T-helper 1 cell treated with Interleukin-12 subunit alpha and Interleukin-12 subunit beta and Interleukin-4 antibody, amounts not matched to agents 30 μg/mL and 1 μg/mL, for 36 hours (primary cell): ENCODE results near the gene PHOSPHO2.
A peak's percentile ranks its signal among the peaks of the same experiment; 100 is the strongest.

Experiments used
- H3K27ac Mint-ChIP-seq: one replicate; pipeline ENCODE4 v1.8.0; 2021; ENCODE audit warnings: mild to moderate bottlenecking, mixed read lengths
- H3K27me3 Mint-ChIP-seq: one replicate; pipeline ENCODE4 v1.8.0; 2021; ENCODE audit warnings: low read depth, mixed read lengths
- H3K36me3 Mint-ChIP-seq: one replicate; pipeline ENCODE4 v1.8.0; 2021; ENCODE audit warnings: low read depth, mixed read lengths
- H3K4me1 Mint-ChIP-seq: one replicate; pipeline ENCODE4 v1.8.0; 2021; ENCODE audit warnings: low read depth, mixed read lengths
- H3K4me3 Mint-ChIP-seq: one replicate; pipeline ENCODE4 v1.8.0; 2021; ENCODE audit warnings: mild to moderate bottlenecking, moderate library complexity, mixed read lengths
- H3K9me3 Mint-ChIP-seq: one replicate; pipeline ENCODE4 v1.8.0; 2021; ENCODE audit warnings: mixed read lengths

PHOSPHO2 gene

DNA sequence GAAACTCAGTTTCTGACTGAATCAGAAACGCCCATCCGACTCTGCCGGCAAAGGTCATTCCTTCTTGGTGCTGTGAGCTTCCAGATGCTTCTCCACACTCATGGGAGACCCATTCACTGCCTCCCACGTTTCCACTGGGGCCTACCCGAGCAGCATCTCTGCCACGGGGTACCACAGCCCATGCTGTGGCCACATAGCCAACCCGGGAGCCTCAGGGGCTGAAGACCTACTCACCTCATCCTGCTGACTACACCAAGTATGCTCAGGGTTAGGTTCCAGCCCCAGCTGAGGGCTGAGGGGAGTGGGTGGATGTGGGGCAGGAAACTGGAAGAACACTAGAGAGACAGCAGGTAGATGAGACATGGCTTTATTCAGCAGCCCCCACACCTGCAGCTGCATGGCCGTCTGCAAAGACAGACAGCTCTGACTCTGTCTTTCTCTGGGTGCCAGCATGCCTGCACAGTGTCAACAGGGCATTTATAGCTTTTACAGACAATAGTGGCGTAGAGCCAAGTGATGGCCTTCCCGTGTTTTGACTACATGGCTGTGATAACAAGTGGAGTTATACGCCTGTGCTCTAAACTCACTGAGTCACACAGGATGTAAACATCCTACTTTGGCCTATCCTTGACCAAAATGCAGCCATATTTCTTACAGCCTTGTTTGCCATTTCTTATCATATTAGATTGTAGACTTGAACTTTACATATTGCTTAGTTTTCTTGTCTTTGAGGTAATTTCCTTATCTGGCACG lies 22.8 kb downstream of the PHOSPHO2 start:
- Mint-ChIP-seq H3K4me3 (no peak overlapping the region), H3K9me3 (no peaks in the 10 kb centered on the region), H3K27me3 (no peaks in the 10 kb centered on the region), H3K36me3 (no peaks in the 10 kb centered on the region), H3K4me1 (peaks cover 8% of the 10 kb centered on the region), H3K27ac (no peak overlapping the region)

DNA sequence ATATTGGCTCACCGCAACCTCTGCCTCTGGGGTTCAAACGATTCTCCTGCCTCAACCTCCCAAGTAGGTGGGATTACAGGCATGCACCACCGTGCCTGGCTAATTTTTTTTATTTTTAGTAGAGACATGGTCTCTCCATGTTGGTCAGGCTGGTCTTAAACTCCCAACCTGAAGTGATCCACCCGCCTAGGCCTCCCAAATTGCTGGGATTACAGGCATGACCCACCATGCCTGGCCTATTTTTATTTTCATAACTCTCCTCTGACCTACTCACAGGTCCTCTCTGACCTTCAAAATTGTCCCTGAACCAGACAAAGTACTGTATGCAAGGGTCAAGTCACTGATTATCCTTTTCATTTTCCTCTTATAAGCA lies 23.4 kb downstream of the PHOSPHO2 start:
- H3K27ac Mint-ChIP-seq: no peak overlapping the region
- H3K4me1 Mint-ChIP-seq: peaks cover 8% of the 10 kb centered on the region
- H3K36me3 Mint-ChIP-seq: no peaks in the 10 kb centered on the region
- H3K27me3 Mint-ChIP-seq: no peaks in the 10 kb centered on the region
- H3K9me3 Mint-ChIP-seq: no peaks in the 10 kb centered on the region
- no peak overlapping the region for H3K4me3 Mint-ChIP-seq

DNA sequence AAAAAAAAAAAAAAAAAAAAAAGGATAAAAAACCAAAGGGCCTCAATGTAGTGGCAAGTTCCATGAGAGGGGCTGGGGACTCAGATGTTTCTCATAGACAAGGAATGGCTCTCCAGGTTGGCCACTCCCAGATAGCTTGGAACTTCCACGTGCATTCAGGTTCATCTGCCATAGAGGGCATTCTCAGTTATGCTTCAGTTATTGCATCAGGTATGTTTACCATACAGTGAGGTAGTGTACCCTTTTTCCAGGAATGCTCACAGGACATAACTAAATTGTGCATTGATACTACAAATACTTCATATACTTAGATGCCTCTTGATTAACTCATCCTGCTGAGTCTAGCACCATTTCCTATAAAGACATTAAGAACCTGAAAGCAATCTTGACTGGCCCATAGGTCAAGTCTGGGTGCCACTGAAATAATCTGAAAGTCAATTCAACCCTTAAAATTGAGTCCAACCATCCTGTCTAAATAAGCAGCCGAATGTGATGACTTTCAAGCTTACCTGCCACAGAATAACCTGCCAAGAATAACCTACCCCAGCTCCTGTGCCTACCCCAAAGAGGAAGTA lies 24.7 kb downstream of the PHOSPHO2 start:
- Mint-ChIP-seq H3K27ac (peak overlapping the region; percentile 41), H3K4me3 (no peak overlapping the region), H3K27me3 (no peaks in the 10 kb centered on the region), H3K4me1 (peaks cover 8% of the 10 kb centered on the region), H3K36me3 (no peaks in the 10 kb centered on the region), H3K9me3 (no peaks in the 10 kb centered on the region)

DNA sequence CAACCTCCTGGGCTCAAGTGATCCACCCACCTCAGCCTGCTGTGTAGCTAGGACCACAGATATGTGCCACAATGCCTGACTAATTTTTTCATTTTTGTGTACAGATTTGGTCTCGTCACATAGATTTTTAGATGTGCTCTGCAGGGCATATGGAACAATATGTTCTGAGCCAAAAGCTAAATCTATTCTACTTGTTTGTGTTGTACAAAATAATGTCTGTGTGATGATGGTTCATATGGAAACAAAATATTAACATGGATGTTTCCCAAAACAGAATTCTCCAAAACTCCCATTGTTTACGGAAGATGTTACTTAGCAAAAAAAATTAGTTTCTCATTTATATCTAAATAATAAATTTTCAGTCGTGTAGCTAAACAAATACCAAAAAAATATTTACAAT lies 26.7 kb downstream of the PHOSPHO2 start:
- Mint-ChIP-seq H3K9me3 (no peaks in the 10 kb centered on the region), H3K27ac (no peak overlapping the region), H3K4me1 (peaks cover 4% of the 10 kb centered on the region), H3K27me3 (peaks cover 3% of the 10 kb centered on the region), H3K36me3 (no peaks in the 10 kb centered on the region), H3K4me3 (no peak overlapping the region)

DNA sequence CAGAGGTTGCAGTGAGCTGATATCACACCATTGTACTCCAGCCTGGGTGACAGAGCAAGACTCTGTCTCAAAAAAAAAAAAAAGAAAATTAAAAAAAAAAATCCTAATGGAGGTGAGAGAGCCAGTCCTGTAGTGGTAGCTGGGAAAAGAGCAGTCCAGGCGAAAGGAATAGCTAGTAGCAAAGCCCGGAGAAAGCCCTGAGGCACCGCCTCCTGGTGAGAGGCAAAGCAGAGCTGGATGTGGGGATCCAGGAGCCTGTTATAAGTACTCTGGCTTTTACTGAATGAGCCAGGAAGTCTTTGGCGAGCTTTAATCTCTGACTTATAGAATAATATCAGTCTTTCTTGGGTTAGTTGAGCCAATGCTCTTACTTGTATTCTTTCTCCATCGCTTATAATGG lies 32.8 kb downstream of the PHOSPHO2 start:
- H3K27me3 Mint-ChIP-seq: peaks cover 8% of the 10 kb centered on the region
- no peak overlapping the region for H3K27ac Mint-ChIP-seq
- H3K4me3 Mint-ChIP-seq: no peak overlapping the region
- H3K4me1 Mint-ChIP-seq: no peaks in the 10 kb centered on the region
- no peaks in the 10 kb centered on the region for H3K9me3 Mint-ChIP-seq
- no peaks in the 10 kb centered on the region for H3K36me3 Mint-ChIP-seq

DNA sequence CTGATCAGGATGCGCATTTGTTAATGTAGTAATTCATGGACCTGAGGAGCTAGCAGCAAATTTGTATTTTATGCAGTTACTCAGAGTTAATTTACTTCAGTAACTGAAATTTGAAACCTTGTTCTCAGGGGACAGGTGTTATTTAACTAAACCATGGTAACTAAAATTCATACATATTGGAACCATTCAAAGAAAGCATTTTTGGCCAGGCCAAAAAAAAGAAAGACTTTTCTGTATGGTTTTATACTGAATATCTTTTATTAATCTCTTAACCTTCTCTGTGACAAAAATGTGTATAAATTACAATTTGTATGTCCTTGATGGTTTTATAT lies 35.0 kb downstream of the PHOSPHO2 start:
- no peak overlapping the region for H3K4me3 Mint-ChIP-seq
- peaks cover 23% of the 10 kb centered on the region for H3K27me3 Mint-ChIP-seq
- no peaks in the 10 kb centered on the region for H3K36me3 Mint-ChIP-seq
- no peak overlapping the region for H3K27ac Mint-ChIP-seq
- H3K9me3 Mint-ChIP-seq: no peaks in the 10 kb centered on the region
- peaks cover 9% of the 10 kb centered on the region for H3K4me1 Mint-ChIP-seq

DNA sequence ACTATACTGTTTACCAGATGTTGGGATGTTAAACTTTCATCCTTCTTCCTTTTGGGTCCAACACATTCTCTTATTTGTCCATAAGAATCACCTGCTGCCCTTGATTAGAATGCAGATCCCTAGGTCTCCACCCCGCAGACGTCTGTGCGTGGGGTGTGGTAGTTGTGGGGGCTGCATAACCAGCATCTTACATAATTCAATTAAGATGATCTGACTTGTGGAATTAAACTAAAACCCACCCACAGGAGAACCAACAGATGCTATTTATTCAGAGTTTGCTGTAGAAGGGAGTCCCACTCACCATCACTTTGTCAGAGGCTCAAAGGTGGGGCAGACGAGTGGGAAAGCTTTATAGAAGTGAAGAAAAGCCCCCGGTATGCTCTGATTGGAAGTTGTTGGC lies 37.8 kb downstream of the PHOSPHO2 start:
- Mint-ChIP-seq H3K9me3 (no peaks in the 10 kb centered on the region), H3K36me3 (no peaks in the 10 kb centered on the region), H3K27ac (no peak overlapping the region), H3K27me3 (peaks cover 39% of the 10 kb centered on the region), H3K4me1 (peaks cover 13% of the 10 kb centered on the region), H3K4me3 (peak overlapping the region; percentile 38)

DNA sequence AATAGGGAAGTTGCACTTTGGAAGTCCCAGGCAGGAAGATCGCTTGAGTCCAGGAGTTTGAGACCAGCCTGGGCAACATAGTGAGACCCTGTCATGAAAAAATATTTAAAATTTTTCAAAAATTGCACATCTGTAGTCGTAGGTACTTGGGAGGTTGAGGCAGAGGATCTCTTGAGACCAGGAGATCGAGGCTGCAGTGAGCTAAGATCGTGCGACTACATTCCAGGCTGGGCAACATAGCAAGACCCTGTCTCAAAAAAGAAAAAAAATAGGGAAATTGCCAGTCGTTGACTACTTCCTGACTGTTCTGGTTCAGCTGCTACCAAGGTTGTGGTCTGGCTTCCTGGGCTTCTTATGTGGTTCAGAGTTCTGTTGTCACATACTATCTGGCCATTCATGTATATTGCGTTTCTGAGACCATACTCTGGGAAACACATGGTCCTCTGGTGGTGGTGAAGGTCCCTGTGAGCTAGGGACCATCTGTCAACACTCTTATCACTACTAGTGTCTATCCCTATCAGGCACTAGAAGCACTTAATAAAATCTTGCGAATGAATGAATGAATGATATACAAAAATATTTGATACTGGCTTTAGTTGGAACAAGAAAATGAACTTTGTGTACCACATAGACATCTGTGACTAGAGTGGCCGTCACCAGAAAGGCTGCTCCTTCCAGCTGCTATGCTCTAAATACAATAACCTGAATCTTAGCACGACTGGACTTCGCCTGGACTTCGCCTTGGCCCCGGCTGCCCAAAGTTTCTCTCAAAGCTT lies 38.5 kb downstream of the PHOSPHO2 start:
- Mint-ChIP-seq H3K36me3 (no peaks in the 10 kb centered on the region), H3K9me3 (no peaks in the 10 kb centered on the region), H3K4me1 (peaks cover 13% of the 10 kb centered on the region), H3K27me3 (peaks cover 39% of the 10 kb centered on the region), H3K27ac (no peak overlapping the region), H3K4me3 (peak overlapping the region; percentile 88)

DNA sequence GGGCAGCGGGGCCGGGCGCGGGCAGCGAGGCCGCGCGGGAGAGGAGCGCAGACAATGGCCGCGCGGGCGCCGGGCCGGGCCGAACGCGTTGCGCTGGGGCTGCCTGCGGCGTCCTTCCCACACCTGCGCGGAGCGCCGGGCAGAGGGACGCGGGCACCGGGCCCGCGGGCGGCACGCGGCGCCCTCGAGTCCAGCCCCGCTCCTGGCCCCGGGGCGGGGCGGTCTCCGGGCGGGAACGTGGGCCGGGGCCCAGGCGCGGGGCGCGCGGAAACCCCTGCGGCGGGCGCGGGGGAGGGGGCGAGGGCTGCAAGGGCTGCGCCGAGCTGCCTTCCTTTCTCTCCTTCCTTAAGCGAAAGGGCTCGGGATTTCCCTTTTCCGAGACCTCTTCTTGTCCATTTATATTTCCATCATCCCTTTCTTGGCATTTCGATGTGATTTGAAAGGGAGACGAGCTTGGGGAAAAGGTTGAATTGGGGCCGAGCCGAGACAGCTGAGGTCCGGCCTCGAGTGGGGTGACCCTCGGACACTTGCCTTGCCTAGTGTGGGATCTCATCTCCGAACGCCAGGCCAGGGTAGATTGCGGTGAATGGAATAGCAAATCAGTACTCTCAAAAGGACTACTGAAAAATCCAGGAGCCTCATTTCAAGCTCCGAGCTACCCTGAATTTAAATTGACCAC lies 40.0 kb downstream of the PHOSPHO2 start:
- H3K9me3 Mint-ChIP-seq: no peaks in the 10 kb centered on the region
- peaks cover 18% of the 10 kb centered on the region for H3K4me1 Mint-ChIP-seq
- H3K27me3 Mint-ChIP-seq: peaks cover 42% of the 10 kb centered on the region
- H3K36me3 Mint-ChIP-seq: peaks cover 2% of the 10 kb centered on the region
- H3K4me3 Mint-ChIP-seq: peak overlapping the region; percentile 77
- no peak overlapping the region for H3K27ac Mint-ChIP-seq

DNA sequence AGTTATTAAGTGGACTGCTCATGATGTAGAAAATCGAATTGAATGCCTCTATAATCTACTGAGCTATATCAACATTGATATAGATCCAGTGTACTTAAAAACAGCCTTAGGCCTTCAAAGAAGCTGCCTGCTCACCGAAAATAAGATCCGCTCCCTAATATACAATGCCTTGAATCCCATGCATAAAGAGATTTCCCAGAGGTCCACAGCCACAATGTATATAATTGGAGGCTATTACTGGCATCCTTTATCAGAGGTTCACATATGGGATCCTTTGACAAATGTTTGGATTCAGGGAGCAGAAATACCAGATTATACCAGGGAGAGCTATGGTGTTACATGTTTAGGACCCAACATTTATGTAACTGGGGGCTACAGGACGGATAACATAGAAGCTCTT lies 41.4 kb downstream of the PHOSPHO2 start:
- H3K4me3 Mint-ChIP-seq: peak overlapping the region; percentile 3
- H3K9me3 Mint-ChIP-seq: no peaks in the 10 kb centered on the region
- peaks cover 42% of the 10 kb centered on the region for H3K27me3 Mint-ChIP-seq
- H3K4me1 Mint-ChIP-seq: peaks cover 19% of the 10 kb centered on the region
- no peak overlapping the region for H3K27ac Mint-ChIP-seq
- peaks cover 2% of the 10 kb centered on the region for H3K36me3 Mint-ChIP-seq

DNA sequence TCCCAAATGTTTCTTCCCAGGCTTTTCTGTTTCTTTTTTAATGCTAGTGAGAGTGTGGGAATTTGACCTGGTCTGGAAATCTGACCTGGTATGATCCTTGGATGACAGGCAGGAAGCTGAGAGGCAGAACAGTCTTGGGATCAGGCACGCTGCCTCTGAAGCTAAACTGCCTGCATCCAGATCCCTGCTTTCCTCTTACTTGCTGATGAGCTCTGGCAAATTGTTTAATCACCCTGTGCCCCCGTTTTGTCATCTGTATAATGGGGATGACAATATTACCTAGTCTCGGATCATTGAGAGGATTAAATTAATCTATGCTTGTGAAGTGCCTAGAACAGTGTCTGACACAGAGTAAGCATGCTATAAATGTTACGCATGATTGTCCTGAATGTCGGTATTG lies 42.6 kb downstream of the PHOSPHO2 start:
- H3K27ac Mint-ChIP-seq: no peak overlapping the region
- H3K27me3 Mint-ChIP-seq: peaks cover 39% of the 10 kb centered on the region
- peaks cover 2% of the 10 kb centered on the region for H3K36me3 Mint-ChIP-seq
- no peaks in the 10 kb centered on the region for H3K9me3 Mint-ChIP-seq
- H3K4me1 Mint-ChIP-seq: peaks cover 19% of the 10 kb centered on the region
- no peak overlapping the region for H3K4me3 Mint-ChIP-seq

DNA sequence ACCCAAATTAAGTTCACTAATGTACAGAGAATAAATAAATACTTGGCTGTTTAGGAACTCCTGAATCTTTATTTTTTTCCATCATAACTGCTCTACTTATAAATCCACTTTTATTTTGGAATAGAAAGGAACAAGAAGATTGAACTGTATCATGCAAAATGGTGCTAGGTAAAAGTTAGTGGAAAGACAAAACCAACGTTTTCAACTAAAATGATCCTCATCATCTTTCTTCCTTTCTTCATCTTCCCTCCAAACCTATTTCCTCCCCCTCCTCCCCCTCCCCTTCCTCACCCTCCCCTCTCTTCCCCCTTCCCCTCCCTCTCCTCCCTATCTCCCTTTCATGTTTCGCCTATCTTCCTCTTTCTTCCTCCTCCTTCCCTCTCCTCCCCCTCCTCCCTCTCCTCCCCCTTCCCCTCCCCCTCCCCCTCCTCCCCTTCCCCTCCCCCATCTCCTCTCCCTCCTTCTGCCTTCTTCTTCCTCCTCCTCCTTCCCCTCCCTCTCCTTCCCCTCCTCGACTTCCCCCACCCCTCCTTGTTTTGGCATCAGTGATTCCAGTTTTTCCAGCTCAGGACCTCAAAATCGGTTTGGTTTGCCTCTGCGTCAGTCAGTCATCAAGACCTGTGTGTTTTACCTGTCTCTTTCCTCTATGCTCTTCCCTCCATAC lies 44.4 kb downstream of the PHOSPHO2 start:
- Mint-ChIP-seq H3K4me3 (no peak overlapping the region), H3K9me3 (no peaks in the 10 kb centered on the region), H3K27ac (no peak overlapping the region), H3K4me1 (peaks cover 10% of the 10 kb centered on the region), H3K27me3 (peaks cover 22% of the 10 kb centered on the region), H3K36me3 (peaks cover 2% of the 10 kb centered on the region)

DNA sequence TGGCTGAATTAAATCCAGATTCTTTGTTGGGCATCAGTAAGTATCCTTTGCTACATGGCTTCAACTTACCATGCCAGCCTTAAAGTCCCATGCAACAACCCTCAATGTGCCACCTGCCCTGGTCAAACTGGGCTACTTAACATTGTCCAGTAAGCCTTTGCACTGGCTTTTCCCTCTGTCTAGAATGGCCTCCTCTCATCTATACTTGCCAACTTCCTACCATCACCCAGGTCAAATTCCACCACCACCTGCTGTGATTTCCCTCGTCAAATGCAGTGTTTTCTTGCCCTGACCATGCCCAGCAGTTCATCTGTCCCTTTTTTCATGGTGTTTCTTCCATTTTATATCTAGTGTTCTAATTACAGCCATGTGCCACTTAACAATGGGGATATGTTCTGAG lies 45.1 kb downstream of the PHOSPHO2 start:
- H3K27ac Mint-ChIP-seq: no peak overlapping the region
- peaks cover 10% of the 10 kb centered on the region for H3K4me1 Mint-ChIP-seq
- H3K9me3 Mint-ChIP-seq: no peaks in the 10 kb centered on the region
- no peak overlapping the region for H3K4me3 Mint-ChIP-seq
- peaks cover 21% of the 10 kb centered on the region for H3K27me3 Mint-ChIP-seq
- peaks cover 2% of the 10 kb centered on the region for H3K36me3 Mint-ChIP-seq

DNA sequence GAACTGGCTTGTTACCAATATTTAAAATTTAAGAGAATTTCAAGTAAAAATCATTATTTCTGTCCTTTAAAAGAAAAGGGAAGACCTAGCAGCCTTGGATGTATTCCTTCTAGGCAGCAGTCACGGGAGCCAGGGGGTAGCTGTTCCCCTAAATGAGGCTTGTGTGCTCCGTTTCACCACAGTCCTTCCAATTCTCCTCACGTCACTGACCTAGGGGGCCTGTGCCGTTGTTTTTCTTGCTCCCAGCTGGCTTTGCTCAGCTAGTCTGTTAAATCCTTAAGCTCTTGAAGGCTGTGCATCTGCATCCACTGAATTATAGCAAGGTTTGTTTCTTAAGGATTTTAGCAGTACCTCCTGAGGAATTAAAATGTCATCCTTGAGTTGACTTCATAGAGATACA lies 49.3 kb downstream of the PHOSPHO2 start:
- H3K27me3 Mint-ChIP-seq: peaks cover 3% of the 10 kb centered on the region
- H3K9me3 Mint-ChIP-seq: no peaks in the 10 kb centered on the region
- no peak overlapping the region for H3K4me3 Mint-ChIP-seq
- peaks cover 6% of the 10 kb centered on the region for H3K4me1 Mint-ChIP-seq
- peaks cover 2% of the 10 kb centered on the region for H3K36me3 Mint-ChIP-seq
- no peak overlapping the region for H3K27ac Mint-ChIP-seq
